K562 (cell line): ENCODE data around the gene STK33. TPM values are rescaled to one million over a fixed set of nuclear protein-coding genes. Genes with fewer than 3 reads are reported as not detected.

Experiments used
- ATAC-seq: fragments of 200-7000 bp; cut with Tn5 transposase; 3 replicates; pipeline ENCODE4 v1.9.1; 2020; ENCODE audit warnings: moderate library complexity
- BruUV-seq: library from RNA; stranded (reverse); fragments of 400-500 nt; replicated peaks from 2 replicates; lab custom pipeline; 2021; lab: Mats Ljungman, UMichigan
- CTCF ChIA-PET: fragments of 300-600 bp; formaldehyde crosslinking; extraction: SDS; loops from one replicate; lab custom pipeline; 2021; ENCODE audit warnings: low intra/inter-chr PET ratio; lab: Yijun Ruan, JAX
- POLR2A ChIA-PET: fragments of 300-600, 350-650 bp; sonication (Branson Sonifier 250); formaldehyde crosslinking; extraction: SDS; loops from one replicate; lab custom pipeline; 2021; ENCODE audit warnings: antibody characterized with exemption, inconsistent platforms; lab: Yijun Ruan, JAX
- DNase-seq, 4 experiments: peaks; one replicate each; pipeline versions ENCODE4 v3.0.0 to v3.0.0-alpha.2; 2011 to 2018; ENCODE audit warnings: low spot score in 3 of 4, mixed read lengths in 3 of 4; ENCODE audit errors: extremely low read depth in 1 of 4
- FAIRE-seq: peaks from 2 replicates; lab custom pipeline; 2011; peaks lifted over from hg19 to GRCh38; lab: Jason Lieb, UNC
- H2AFZ ChIP-seq: 2 replicates; pipeline ENCODE4 v1.6.0; 2011; ENCODE audit warnings: low read depth, low read length, control low read depth, inconsistent platforms
- H3K27ac ChIP-seq: fragments of 200-600 bp; 3 replicates; pipeline ENCODE4 v1.8.0; 2011; ENCODE audit warnings: low read depth, mild to moderate bottlenecking, control low read depth, inconsistent platforms, low read length, moderate library complexity, mixed read lengths; ENCODE audit errors: extremely low read depth
- H3K27me3 ChIP-seq, 2 experiments: fragments of 300-600 bp in 1 of 2; 2 replicates in 1 of 2; 3 replicates in 1 of 2; pipeline versions ENCODE4 v1.6.0 to v1.8.0; 2011; ENCODE audit warnings: inconsistent platforms in 2 of 2, low read length in 2 of 2, mild to moderate bottlenecking in 1 of 2, mixed read lengths in 1 of 2, moderate library complexity in 1 of 2; ENCODE audit not compliant: control insufficient read depth in 2 of 2, insufficient read depth in 2 of 2
- H3K36me3 ChIP-seq: fragments of 300-600 bp; 3 replicates; pipeline ENCODE4 v1.8.0; 2011; ENCODE audit warnings: mild to moderate bottlenecking, low read length, inconsistent platforms; ENCODE audit not compliant: control insufficient read depth, insufficient read depth
- H3K4me1 ChIP-seq, 2 experiments: fragments of 200-600 bp in 1 of 2; replicated peaks in 1 of 2; 2 replicates in 1 of 2; 3 replicates in 1 of 2; pipeline versions ENCODE4 v1.5.1 to v1.8.0; 2011; ENCODE audit warnings: inconsistent platforms in 2 of 2, low read length in 2 of 2, mild to moderate bottlenecking in 1 of 2, mixed read lengths in 1 of 2, moderate library complexity in 1 of 2; ENCODE audit not compliant: control insufficient read depth in 2 of 2, insufficient read depth in 2 of 2
- H3K4me2 ChIP-seq: 2 replicates; pipeline ENCODE4 v1.6.1; 2011; ENCODE audit warnings: low read length, control low read depth, inconsistent platforms, mixed read lengths; ENCODE audit not compliant: insufficient read depth
- H3K4me3 ChIP-seq: fragments of 200-600 bp; sonication (generic), shearing (Covaris generic); 2 replicates; pipeline ENCODE4 v1.5.1; 2016; ENCODE audit warnings: control low read depth, inconsistent platforms
- H3K79me2 ChIP-seq: fragments of 200-600 bp; 3 replicates; pipeline ENCODE4 v1.8.0; 2011; ENCODE audit warnings: low read length, inconsistent platforms; ENCODE audit not compliant: control insufficient read depth, insufficient read depth
- H3K9ac ChIP-seq, 2 experiments: 2 replicates each; pipeline versions ENCODE4 v1.6.0 to v1.6.1; 2011; ENCODE audit warnings: low read depth in 2 of 2, low read length in 2 of 2, control low read depth in 1 of 2, inconsistent platforms in 1 of 2, mild to moderate bottlenecking in 1 of 2, mixed read lengths in 1 of 2; ENCODE audit not compliant: insufficient read depth in 1 of 2
- H3K9me1 ChIP-seq: one replicate; pipeline ENCODE4 v1.6.0; 2011; ENCODE audit warnings: inconsistent platforms, mild to moderate bottlenecking, low read length, moderate library complexity; ENCODE audit not compliant: control insufficient read depth, insufficient read depth
- H3K9me3 ChIP-seq: replicated peaks from 2 replicates; pipeline ENCODE4 v1.5.1; 2011; ENCODE audit warnings: low read depth, low read length, inconsistent platforms; ENCODE audit not compliant: control insufficient read depth, insufficient read depth
- H4K20me1 ChIP-seq: replicated peaks from 2 replicates; pipeline ENCODE4 v1.6.1; 2011; ENCODE audit warnings: low read length, inconsistent platforms, mixed read lengths; ENCODE audit not compliant: control insufficient read depth, insufficient read depth
- ASH1L ChIP-seq: fragments of 450-650 bp; IDR thresholded peaks from 2 replicates; pipeline ENCODE4 v1.6.1; 2018; ENCODE audit warnings: borderline replicate concordance, mild to moderate bottlenecking, low read depth; ENCODE audit not compliant: partially characterized antibody
- DDX20 ChIP-seq: fragments of 450-650 bp; IDR thresholded peaks from 2 replicates; pipeline ENCODE4 v1.6.1; 2016; ENCODE audit warnings: missing genetic modification characterization, low read depth, mild to moderate bottlenecking, missing compliant biosample characterization, moderate library complexity
- GMEB1 ChIP-seq: fragments of 250-450 bp; sonication (Bioruptor Pico); IDR thresholded peaks from 2 replicates; pipeline ENCODE4 v1.4.0; 2020; ENCODE audit warnings: mild to moderate bottlenecking
- KAT2B ChIP-seq: IDR thresholded peaks from one replicate; pipeline ENCODE4 v1.6.1; 2012; ENCODE audit warnings: low read depth, mild to moderate bottlenecking, control low read depth, inconsistent platforms, low read length, moderate library complexity
- NCOA2 ChIP-seq, 2 experiments: fragments of 450-650 bp; IDR thresholded peaks; 2 replicates each; pipeline ENCODE4 v1.6.1; 2018; ENCODE audit warnings: mild to moderate bottlenecking in 2 of 2, moderate library complexity in 1 of 2; ENCODE audit not compliant: partially characterized antibody in 2 of 2
- NEUROD1 ChIP-seq: fragments of 150-350 bp; IDR thresholded peaks from 2 replicates; pipeline ENCODE4 v1.6.1; 2014; ENCODE audit warnings: borderline replicate concordance, low read length, low read depth; ENCODE audit not compliant: partially characterized antibody
- PCBP1 ChIP-seq: fragments of 200-400 bp; formaldehyde crosslinking; IDR thresholded peaks from 2 replicates; pipeline ENCODE4 v1.6.1; 2018; ENCODE audit warnings: mild to moderate bottlenecking, low read depth, low read length; ENCODE audit not compliant: poor library complexity, severe bottlenecking
- ZBTB17 ChIP-seq: fragments of 450-650 bp; formaldehyde crosslinking; IDR thresholded peaks from 2 replicates; pipeline ENCODE4 v1.4.0; 2020; ENCODE audit warnings: mild to moderate bottlenecking
- ZNF282 ChIP-seq: sonication (generic); formaldehyde crosslinking; IDR thresholded peaks from 2 replicates; pipeline ENCODE4 v1.8.1; 2023; ENCODE audit warnings: missing genetic modification reagents
- ZNF518B ChIP-seq: fragments of 250-450 bp; sonication (Bioruptor Pico); IDR thresholded peaks from 2 replicates; pipeline ENCODE4 v1.5.0; 2021; ENCODE audit warnings: mild to moderate bottlenecking, moderate library complexity
- ZNF609 ChIP-seq: sonication (generic); formaldehyde crosslinking; IDR thresholded peaks from 2 replicates; pipeline ENCODE4 v1.8.1; 2023; ENCODE audit warnings: missing genetic modification reagents, mild to moderate bottlenecking, borderline replicate concordance
- WGBS: fragments of 100-300 bp; shearing (Covaris generic); methylation state at CpG from one replicate; pipeline ENCODE4 v1.1.6; 2016; ENCODE audit warnings: low coverage, mixed read lengths; ENCODE audit not compliant: insufficient coverage; ENCODE audit errors: missing lambda C conversion rate; 5-methylcytosine and 5-hydroxymethylcytosine counted together
- in situ Hi-C: fragments of 300-500 bp; cut with MboI; formaldehyde crosslinking; loops from 4 replicates; pipeline ENCODE4 v1.15.0; 2018; ENCODE audit warnings: inconsistent platforms, mixed read lengths
- intact Hi-C: fragments of 100-400 bp; cut with micrococcal nuclease; formaldehyde crosslinking; loops from 2 replicates; pipeline ENCODE4 v1.14.2; 2022
- polyA plus RNA-seq, 8 experiments: library from polyadenylated mRNA; depleted of rRNA in 4 of 8; stranded (reverse) in 5 of 8; unstranded in 3 of 8; fragments of >200 nt; fragmentation: Nextera tagmentation in 2 of 8; fragmentation: Illumina TruSeq in 1 of 8; extraction: Ambion mirVana in 2 of 8; extraction: Trizol in 1 of 8; gene quantifications; 2 replicates each; pipeline versions ENCODE4 v1.2.1 to v1.2.3, GENCODE V29; 2011 to 2014; ENCODE audit warnings: inconsistent platforms in 1 of 8, missing spikeins in 1 of 8
- total RNA-seq, 7 experiments: library from RNA; depleted of rRNA in 6 of 7; stranded (reverse); fragments of >200 nt in 6 of 7; fragmentation: Illumina TruSeq in 2 of 7; extraction: Trizol in 2 of 7; gene quantifications; 2 replicates each; pipeline versions ENCODE4 v1.2.1 to v1.2.3, GENCODE V29; 2011 to 2021; ENCODE audit warnings: low replicate concordance in 1 of 7

The STK33 gene
- total and polyA plus RNA-seq, 9 of the 15 experiments (the other 6 are each of a cell fraction or from before 2014, with no cell fraction given) = not detected

- peaks cover 0 to 2% of the 10 kb centered on the region in 2 experiments; a peak in 2 of 5 replicates for H3K27me3 ChIP-seq
- H3K27ac ChIP-seq = no peak overlapping the region
- H3K4me3 ChIP-seq = no peak overlapping the region
- no peak overlapping the region for H2AFZ ChIP-seq
- H3K9me1 ChIP-seq = no peaks in the 10 kb centered on the region
- no peaks in the 10 kb centered on the region for H3K9me3 ChIP-seq
- in situ Hi-C loops = no loop called here
- no peak for FAIRE-seq
- no peaks in the 10 kb centered on the region for H4K20me1 ChIP-seq
- H3K4me1 ChIP-seq = no peaks in the 10 kb centered on the region
- intact Hi-C loops = no loop called here
- CTCF ChIA-PET = no interaction called here
- WGBS = 0% methylated on average over 2 of the region's 2 CpGs
- no peak overlapping the region for H3K9ac ChIP-seq
- no TSS peak for BruUV-seq
- ATAC-seq = no peak
- no peak overlapping the region for H3K4me2 ChIP-seq
- DNase-seq = no peak
- no peaks in the 10 kb centered on the region for H3K36me3 ChIP-seq
- H3K79me2 ChIP-seq = no peaks in the 10 kb centered on the region
- POLR2A ChIA-PET = no interaction called here
- TF ChIP-seq ZNF282 (no peak), DDX20 (no peak), ASH1L (no peak), ZNF609 (CRISPR knock-in tag) (no peak), NEUROD1 (no peak), NCOA2 (IDR thresholded peaks at IDR 0.05; ENCODE audit: partially characterized antibody in 2 of 2) (no peak), PCBP1 (no peak), ZNF518B (CRISPR knock-in tag) (no peak), GMEB1 (CRISPR knock-in tag) (no peak), KAT2B (no peak), ZBTB17 (CRISPR knock-in tag) (no peak)
These were observed 92.2 kb downstream of the STK33 start for GRCh38 chr11:8501836-8502235.
